ENCODE data around the gene SRRM4.

The SRRM4 gene

GRCh38 chr12:118981285-118982211, at the start of gene SRRM4:
SRRM4 (plus strand) TSS chr12:118981541; CDS start chr12:118981883, 342 bp downstream.
- DNase-seq (ENCODE audit: low read depth): no peak
- TF ChIP-seq, protein P1, sequence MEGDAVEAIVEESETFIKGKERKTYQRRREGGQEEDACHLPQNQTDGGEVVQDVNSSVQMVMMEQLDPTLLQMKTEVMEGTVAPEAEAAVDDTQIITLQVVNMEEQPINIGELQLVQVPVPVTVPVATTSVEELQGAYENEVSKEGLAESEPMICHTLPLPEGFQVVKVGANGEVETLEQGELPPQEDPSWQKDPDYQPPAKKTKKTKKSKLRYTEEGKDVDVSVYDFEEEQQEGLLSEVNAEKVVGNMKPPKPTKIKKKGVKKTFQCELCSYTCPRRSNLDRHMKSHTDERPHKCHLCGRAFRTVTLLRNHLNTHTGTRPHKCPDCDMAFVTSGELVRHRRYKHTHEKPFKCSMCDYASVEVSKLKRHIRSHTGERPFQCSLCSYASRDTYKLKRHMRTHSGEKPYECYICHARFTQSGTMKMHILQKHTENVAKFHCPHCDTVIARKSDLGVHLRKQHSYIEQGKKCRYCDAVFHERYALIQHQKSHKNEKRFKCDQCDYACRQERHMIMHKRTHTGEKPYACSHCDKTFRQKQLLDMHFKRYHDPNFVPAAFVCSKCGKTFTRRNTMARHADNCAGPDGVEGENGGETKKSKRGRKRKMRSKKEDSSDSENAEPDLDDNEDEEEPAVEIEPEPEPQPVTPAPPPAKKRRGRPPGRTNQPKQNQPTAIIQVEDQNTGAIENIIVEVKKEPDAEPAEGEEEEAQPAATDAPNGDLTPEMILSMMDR (conservative IDR thresholded peaks at IDR 0.05; ENCODE audit: low read depth, low read length): no peak
- H3K4me3 ChIP-seq (ENCODE audit: low read length): no peak within 1 kb of the TSS

DNA sequence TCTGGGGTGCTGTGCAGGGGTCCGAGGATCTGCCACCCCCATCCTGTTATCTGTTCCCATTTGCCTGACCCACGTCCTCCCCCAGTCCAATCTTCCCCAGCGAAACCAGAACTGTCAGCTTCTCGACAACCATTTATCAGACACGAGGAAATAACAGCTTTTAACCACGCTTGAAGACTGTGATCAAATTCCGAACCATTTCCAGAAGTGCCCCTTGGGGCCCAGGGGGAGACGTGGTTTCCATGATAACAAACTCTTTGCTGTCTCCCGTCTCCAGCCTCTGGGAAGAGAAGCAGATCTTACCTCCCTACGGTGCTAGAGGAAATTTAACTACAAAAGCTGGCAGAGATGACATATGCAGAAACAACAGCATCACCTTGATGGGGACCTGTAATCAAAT, 35.1 kb upstream of the SRRM4 start:
- H3K4me3 ChIP-seq (ENCODE audit: low read length): no peak overlapping the region
- TF ChIP-seq, protein P1 (conservative IDR thresholded peaks at IDR 0.05; ENCODE audit: low read depth, low read length): no peak
- DNase-seq (ENCODE audit: low read depth): no peak

- no peak for DNase-seq (ENCODE audit: low read depth)
- TF ChIP-seq, protein P1 (conservative IDR thresholded peaks at IDR 0.05; ENCODE audit: low read depth, low read length): no peak
- no peak overlapping the region for H3K4me3 ChIP-seq (ENCODE audit: low read length)
Observed at GRCh38 chr12:118958520-118958919, 22.8 kb upstream of the SRRM4 start.

GRCh38 chr12:118959348-118959747, 22.0 kb upstream of the SRRM4 start:
- H3K4me3 ChIP-seq (ENCODE audit: low read length): no peak overlapping the region
- TF ChIP-seq, protein P1 (conservative IDR thresholded peaks at IDR 0.05; ENCODE audit: low read depth, low read length): no peak
- no peak for DNase-seq (ENCODE audit: low read depth)

- TF ChIP-seq, protein P1 (conservative IDR thresholded peaks at IDR 0.05; ENCODE audit: low read depth, low read length): no peak
- no peak overlapping the region for H3K4me3 ChIP-seq (ENCODE audit: low read length)
- no peak for DNase-seq (ENCODE audit: low read depth)
Observed at GRCh38 chr12:118959985-118960560, 21.3 kb upstream of the SRRM4 start.

DNA sequence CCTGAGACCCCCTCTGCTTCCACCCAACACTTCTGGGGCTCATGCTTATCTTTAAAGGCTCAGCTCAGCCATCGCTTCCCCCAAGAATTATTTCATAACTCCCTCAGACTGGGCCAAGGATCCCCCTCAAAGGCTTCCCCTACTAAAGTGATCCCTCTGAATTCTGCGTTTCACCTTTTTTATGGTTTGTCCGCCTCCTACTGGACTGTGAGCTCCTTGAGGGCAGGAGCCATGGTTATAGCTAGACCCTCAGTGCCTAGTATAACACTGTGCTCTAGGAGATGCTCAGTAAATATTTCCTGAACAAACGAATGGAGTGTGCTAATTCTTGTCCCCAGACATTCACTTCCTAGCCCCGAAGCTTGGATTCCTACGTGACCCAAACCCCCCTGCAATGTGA, 20.5 kb upstream of the SRRM4 start:
- TF ChIP-seq, protein P1 (conservative IDR thresholded peaks at IDR 0.05; ENCODE audit: low read depth, low read length): no peak
- no peak overlapping the region for H3K4me3 ChIP-seq (ENCODE audit: low read length)
- DNase-seq (ENCODE audit: low read depth): no peak
